Fibroblast of lung (primary cell): ENCODE results near the gene HNF1B.

Experiments
- CTCF ChIP-seq, 2 donors: IDR thresholded peaks in 1 of 2; conservative IDR thresholded peaks in 1 of 2; 1 replicate in 1 of 2; 2 replicates in 1 of 2; pipeline ENCODE4 v1.5.1; 2011 to 2012; ENCODE audit warnings: low read length in 2 of 2, control low read depth in 1 of 2, inconsistent platforms in 1 of 2, low read depth in 1 of 2, mild to moderate bottlenecking in 1 of 2
- EZH2 ChIP-seq: IDR thresholded peaks from 2 replicates; pipeline ENCODE4 v1.5.1; 2012; ENCODE audit warnings: low read length, control low read depth, mild to moderate bottlenecking; ENCODE audit errors: missing control alignments

- TF ChIP-seq CTCF (conservative IDR thresholded peaks at IDR 0.05 in 1 of 2, IDR thresholded peaks at IDR 0.05 in 1 of 2; ENCODE audit: low read depth in 1 of 2, low read length in 2 of 2) (no peak), EZH2 (no peak)
Measured at GRCh38 chr17:37708008-37708615, 36.7 kb downstream of the HNF1B start.
